Stomach smooth muscle (tissue), 2 donors: Measurements from ENCODE around the gene SPTB.
"Not testable (repeated sequence)": the region's sequence is repeated elsewhere in the genome, so short reads cannot be mapped to it uniquely, and the experiment has no call there.

Source experiments
- H3K27ac ChIP-seq: one replicate; pipeline ENCODE4 v1.7.0; 2013; ENCODE audit warnings: mild to moderate bottlenecking, low read length, inconsistent platforms
- H3K27me3 ChIP-seq, 2 donors: one replicate each; pipeline ENCODE4 v1.7.0; 2013; ENCODE audit warnings: low read length in 2 of 2; ENCODE audit not compliant: insufficient read depth in 2 of 2, control insufficient read depth in 1 of 2
- H3K36me3 ChIP-seq, 2 donors: one replicate each; pipeline ENCODE4 v1.7.0; 2013; ENCODE audit warnings: low read length in 2 of 2; ENCODE audit not compliant: control insufficient read depth in 2 of 2, insufficient read depth in 2 of 2
- H3K4me1 ChIP-seq: one replicate; pipeline ENCODE4 v1.7.0; 2013; ENCODE audit warnings: low read length; ENCODE audit not compliant: control insufficient read depth, insufficient read depth
- H3K4me3 ChIP-seq, 2 donors: one replicate each; pipeline ENCODE4 v1.7.0; 2013; ENCODE audit warnings: low read length in 2 of 2
- H3K9ac ChIP-seq, 2 donors: one replicate each; pipeline ENCODE4 v1.7.0; 2013; ENCODE audit warnings: low read length in 2 of 2, mild to moderate bottlenecking in 1 of 2
- H3K9me3 ChIP-seq, 2 donors: one replicate each; pipeline ENCODE4 v1.7.0; 2013; ENCODE audit warnings: low read length in 2 of 2; ENCODE audit not compliant: control insufficient read depth in 2 of 2
- donor health status: healthy.
- donor health status: Pancreatic carcinoma.

The SPTB gene

DNA sequence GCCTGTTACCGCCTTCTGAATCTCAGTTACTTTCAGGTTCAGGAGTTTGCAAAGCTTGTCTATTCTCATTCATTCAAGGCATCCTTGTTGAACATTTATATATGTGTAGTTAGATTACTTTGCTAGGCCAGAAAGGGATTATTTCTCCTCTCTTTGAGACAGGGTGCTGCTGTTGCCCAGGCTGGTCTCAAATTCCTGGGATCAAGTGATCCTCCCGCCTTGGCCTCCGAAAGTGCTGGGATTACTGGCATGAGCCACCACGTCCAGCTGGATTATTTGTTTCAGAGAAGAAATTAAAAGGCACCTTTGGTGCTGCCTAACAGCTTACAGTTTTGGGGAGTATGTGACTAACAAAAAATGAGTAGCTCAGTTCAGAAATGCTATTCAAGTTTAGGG is 35.3 kb upstream of the SPTB start:
- Histone ChIP-seq H3K27me3 (no peaks in the 10 kb centered on the region), H3K4me3 (peak overlapping the region; percentile 95 to 97), H3K9me3 (no peaks in the 10 kb centered on the region), H3K27ac (peak overlapping the region; percentile 85), H3K4me1 (peaks cover 8% of the 10 kb centered on the region), H3K36me3 (no peaks in the 10 kb centered on the region), H3K9ac (peak overlapping the region; percentile 99)

DNA sequence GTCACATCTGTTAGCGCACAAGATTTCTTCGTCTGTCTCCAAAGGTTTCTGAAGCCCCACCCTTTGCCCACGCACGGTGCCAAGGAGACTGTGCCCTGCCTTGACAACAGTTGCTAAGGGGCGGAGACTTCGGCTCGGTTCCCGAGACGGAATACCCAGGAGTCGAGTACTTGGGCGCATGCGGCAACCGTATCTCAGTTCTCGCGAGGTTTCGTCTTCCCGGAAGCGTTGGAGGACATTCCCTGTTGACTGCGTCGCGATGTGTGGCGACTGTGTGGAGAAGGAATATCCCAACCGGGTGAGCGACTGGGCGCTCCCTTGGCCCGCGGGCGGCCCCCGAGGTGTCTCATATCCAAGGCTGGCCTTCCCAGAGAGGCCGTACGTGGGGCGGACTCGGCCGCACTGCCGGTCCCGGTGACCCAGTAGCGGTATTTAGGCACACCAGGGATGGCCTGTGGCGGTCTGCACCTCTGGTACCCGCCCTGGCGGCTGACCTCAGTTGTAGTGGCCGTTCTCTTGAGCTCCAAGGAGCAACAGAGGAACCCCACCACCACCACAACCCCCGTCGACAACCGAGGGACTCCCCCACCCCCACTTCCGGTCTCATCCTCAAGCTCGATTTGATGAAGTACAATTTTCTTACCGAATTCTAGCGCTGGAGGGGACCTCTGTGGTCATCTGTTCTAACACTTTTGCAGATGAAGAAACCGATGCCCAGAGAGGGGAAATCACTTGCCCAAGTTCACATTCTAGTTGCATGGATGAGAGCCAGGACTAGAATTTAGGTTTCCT is 34.7 kb upstream of the SPTB start, which contains the start of gene CHURC1:
TSS of gene CHURC1 (plus strand) at position 219 of the 792 bp plus-strand sequence. CDS start at position 260, 41 bp downstream.
- peak within 1 kb of the TSS; percentile 85 for H3K27ac ChIP-seq
- H3K36me3 ChIP-seq = no peaks in the 10 kb centered on the region

DNA sequence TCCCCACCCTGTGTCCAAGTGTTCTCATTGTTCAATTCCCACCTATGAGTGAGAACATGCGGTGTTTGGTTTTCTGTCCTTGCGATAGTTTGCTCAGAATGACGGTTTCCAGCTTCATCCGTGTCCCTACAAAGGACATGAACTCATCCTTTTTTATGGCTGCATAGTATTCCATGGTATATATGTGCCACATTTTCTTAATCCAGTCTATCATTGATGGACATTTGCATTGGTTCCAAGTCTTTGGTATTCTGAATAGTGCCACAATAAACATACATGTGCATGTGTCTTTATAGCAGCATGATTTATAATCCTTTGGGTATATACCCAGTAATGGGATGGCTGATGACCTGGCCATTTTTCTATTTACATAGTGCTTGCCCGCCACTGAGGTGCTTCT is 33.8 kb upstream of the SPTB start:
- H3K4me3 ChIP-seq = peak overlapping the region in 1 of 2 donors; percentile 97
- H3K9ac ChIP-seq, H3K27ac ChIP-seq, H3K4me1 ChIP-seq, H3K36me3 ChIP-seq, H3K27me3 ChIP-seq, H3K9me3 ChIP-seq: not testable (repeated sequence)

More for the DNA sequence above, 34.7 kb upstream of the SPTB start, which contains the start of gene CHURC1:
- H3K4me3 ChIP-seq = peak within 1 kb of the TSS; percentile 95 to 97
- no peaks in the 10 kb centered on the region for H3K27me3 ChIP-seq
- peaks cover 8% of the 10 kb centered on the region for H3K4me1 ChIP-seq
- peak within 1 kb of the TSS; percentile 99 for H3K9ac ChIP-seq
- no peaks in the 10 kb centered on the region for H3K9me3 ChIP-seq

DNA sequence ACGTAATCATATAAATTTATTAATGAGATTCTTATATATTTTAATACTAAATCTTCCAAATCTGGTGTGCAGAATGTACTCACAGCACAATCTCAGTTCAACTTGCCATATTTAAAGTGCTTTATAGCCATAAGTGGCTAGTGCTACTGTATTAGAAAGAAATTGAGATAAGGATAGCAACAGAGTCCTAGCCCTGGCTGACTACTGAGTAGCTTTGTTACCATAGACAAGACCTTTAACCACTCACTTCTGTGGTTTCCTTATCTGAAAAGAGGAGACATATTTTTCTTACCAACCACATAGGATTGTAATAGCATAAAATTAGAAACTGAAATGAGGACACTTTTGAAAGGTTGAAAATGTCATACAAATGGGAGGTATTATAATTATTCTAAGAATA is 32.6 kb upstream of the SPTB start:
- Histone ChIP-seq H3K9me3 (no peaks in the 10 kb centered on the region), H3K4me1 (peaks cover 8% of the 10 kb centered on the region), H3K9ac (no peak overlapping the region), H3K27ac (no peak overlapping the region), H3K4me3 (no peak overlapping the region), H3K36me3 (no peaks in the 10 kb centered on the region), H3K27me3 (no peaks in the 10 kb centered on the region)

DNA sequence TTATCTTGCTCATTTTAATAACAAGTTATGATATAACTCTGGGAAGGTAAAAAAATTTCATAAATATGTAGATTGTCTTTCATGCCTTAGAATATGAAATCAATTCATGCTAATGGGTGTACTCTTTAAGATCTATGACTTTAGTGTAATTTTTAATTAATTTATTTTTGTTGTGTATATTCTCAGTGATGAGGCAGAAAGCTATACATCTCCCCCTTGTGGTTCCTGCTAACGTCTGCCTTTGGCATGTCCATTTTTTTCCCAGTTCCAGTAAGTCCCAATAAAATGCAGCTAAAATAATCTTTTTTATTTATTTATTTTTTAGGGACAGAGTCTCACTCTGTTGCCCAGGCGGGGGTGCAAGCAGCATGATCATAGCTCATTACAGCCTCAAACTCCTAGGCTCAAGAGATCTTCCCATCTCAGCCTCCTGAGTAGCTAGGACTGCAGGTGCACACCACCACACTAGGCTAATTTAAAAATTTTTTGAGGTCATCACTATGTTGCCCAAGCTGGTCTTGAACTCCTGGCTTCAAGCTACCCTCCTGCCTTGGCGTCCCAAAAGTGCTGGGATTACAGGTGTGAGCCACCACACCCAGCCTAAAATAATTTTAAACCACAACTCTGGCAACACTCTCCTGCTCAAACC is 31.3 kb upstream of the SPTB start:
- H3K36me3 ChIP-seq = no peaks in the 10 kb centered on the region
- H3K27me3 ChIP-seq = no peaks in the 10 kb centered on the region
- no peak overlapping the region for H3K9ac ChIP-seq
- H3K27ac ChIP-seq = no peak overlapping the region
- no peaks in the 10 kb centered on the region for H3K9me3 ChIP-seq
- no peak overlapping the region for H3K4me3 ChIP-seq
- H3K4me1 ChIP-seq = peaks cover 8% of the 10 kb centered on the region

DNA sequence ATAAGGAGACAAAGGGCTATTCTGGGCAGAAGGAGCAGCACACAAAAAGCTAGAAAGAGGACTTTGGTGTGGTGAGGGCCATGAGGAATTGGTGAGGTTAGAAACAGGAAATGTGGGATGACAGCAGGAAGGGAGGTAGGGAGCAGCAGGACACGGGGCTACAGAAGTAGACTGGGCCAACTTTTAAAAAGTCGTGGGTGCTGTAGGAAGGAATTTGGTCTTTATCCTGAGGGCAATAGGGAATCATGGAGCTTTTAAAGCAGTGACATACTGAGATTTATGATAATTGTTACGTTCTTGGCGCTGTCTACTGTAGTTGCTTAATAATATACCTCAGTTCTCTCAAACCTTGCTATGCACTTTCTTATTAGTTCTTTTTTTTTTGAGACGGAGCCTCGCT is 26.3 kb upstream of the SPTB start:
- Histone ChIP-seq H3K27ac (no peak overlapping the region), H3K4me3 (no peak overlapping the region), H3K9me3 (no peaks in the 10 kb centered on the region), H3K27me3 (peaks cover 0 to 3% of the 10 kb centered on the region in 2 donors), H3K4me1 (no peaks in the 10 kb centered on the region), H3K9ac (no peak overlapping the region), H3K36me3 (no peaks in the 10 kb centered on the region)

DNA sequence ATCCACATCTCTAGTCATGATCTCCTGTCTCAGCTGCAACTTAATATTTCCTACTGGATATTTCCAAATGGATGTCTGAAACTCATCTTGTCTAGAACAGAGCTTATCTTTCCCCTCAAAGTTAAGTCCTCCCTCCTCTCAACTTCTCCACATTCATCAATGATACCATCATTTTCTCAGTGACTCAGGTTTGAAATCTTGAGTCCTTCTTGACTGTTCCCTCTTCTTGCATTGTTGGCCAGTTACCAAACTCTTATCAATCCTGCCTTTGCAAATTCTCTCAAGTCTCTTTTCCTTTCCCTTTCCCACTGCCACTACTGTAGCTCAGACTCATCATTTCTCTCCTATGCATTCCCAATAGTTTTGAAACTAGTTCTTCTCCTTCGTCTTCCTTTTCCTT is 20.3 kb upstream of the SPTB start:
- Histone ChIP-seq H3K9me3 (no peaks in the 10 kb centered on the region), H3K4me3 (no peak overlapping the region), H3K36me3 (no peaks in the 10 kb centered on the region), H3K27ac (no peak overlapping the region), H3K4me1 (no peaks in the 10 kb centered on the region), H3K27me3 (peaks cover 0 to 3% of the 10 kb centered on the region in 2 donors), H3K9ac (no peak overlapping the region)

DNA sequence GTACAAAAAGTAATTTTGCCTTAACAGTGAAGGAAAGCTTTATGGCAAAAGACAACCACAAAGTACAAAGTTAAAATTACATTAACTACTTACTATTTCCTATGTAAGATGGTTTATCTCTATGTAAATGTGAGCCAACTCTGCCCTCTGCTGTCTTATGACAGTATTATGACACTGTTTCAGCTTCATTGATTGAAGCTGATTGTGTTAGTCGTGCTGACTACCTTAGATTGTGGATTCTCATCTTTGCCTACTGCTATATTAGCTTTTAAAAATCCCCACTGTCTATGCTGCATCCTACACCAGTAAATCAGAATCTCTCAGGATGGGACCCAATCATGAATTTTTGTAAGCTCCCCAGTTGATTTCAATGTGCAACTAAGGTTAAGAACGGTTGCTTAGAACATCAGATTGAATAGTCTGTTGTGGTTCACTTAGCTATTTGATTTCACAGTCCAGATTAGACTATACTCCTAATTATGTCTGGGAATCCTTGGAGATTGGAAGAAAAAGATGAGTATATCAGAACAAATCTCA is 12.2 kb upstream of the SPTB start:
- no peak overlapping the region for H3K9ac ChIP-seq
- H3K36me3 ChIP-seq = no peaks in the 10 kb centered on the region

DNA sequence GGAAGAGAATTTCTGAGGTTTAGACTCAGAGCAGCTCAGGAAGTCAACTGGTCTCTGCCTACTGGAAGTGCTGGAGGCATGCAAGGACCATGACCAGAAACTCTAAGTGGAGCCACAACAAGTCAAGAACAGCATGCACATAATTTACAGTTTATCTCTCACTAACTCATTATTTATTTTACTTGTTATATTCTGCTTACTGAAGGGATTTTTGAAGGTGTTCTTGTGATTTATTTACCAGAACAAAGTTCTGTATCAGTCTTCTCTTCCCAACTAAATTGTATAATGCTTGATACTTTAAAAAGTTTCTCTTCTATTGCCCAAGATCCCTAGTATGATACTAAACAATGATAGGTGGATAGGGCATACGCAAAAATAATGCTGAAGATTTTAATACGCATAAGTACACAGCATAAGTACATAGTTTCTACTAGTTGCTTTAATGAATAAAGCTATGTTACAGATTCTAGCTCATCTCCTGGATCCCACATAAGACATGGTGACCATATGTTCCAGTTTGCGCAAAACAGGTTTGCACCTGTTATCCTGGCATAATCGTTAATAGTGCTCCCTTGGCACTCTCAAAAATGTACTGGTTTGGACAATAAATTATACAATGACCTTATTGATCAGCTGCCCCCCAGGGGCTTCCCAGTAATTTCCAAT is 11.6 kb upstream of the SPTB start:
- Histone ChIP-seq H3K9me3 (no peaks in the 10 kb centered on the region), H3K36me3 (no peaks in the 10 kb centered on the region), H3K4me1 (no peaks in the 10 kb centered on the region), H3K9ac (no peak overlapping the region), H3K4me3 (no peak overlapping the region), H3K27me3 (peaks cover 0 to 2% of the 10 kb centered on the region in 2 donors), H3K27ac (no peak overlapping the region)

More for the DNA sequence above, 12.2 kb upstream of the SPTB start:
- peaks cover 0 to 2% of the 10 kb centered on the region in 2 donors for H3K27me3 ChIP-seq
- H3K27ac ChIP-seq = no peak overlapping the region
- H3K4me1 ChIP-seq = no peaks in the 10 kb centered on the region
- no peak overlapping the region for H3K4me3 ChIP-seq
- H3K9me3 ChIP-seq = no peaks in the 10 kb centered on the region

DNA sequence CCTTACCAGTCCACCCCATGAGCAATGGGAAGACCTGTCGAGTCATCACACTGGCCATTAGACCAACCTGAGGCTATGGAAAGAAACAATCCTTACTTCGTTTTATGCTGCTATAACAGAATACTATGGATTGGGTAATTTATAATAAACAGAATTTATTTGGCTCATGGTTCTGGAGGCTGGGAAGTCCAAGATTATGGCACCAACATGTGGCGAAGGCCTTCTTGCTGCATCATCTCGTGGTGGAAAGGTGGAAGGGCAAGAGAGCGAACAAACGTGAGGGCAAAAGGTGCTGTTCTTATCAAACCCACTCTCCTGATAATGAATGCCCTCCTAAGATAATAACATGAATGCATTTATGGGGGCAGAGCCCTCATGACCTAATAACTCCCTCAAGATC is 9.6 kb upstream of the SPTB start:
- Histone ChIP-seq H3K9ac (no peak overlapping the region), H3K9me3 (no peaks in the 10 kb centered on the region), H3K4me3 (no peak overlapping the region), H3K27ac (no peak overlapping the region), H3K4me1 (no peaks in the 10 kb centered on the region), H3K27me3 (peaks cover 0 to 2% of the 10 kb centered on the region in 2 donors), H3K36me3 (no peaks in the 10 kb centered on the region)
